IMR-90 (cell line): ENCODE data around the gene KLHL41. TPM values are rescaled to one million over a fixed set of nuclear protein-coding genes. Genes with fewer than 3 reads are reported as not detected.

Experiments
- ATAC-seq: fragments of 200-7000 bp; cut with Tn5 transposase; 2 replicates; pipeline ENCODE4 v1.9.1; 2020; ENCODE audit warnings: low read depth, mild to moderate bottlenecking, moderate library complexity
- BruUV-seq: library from RNA; stranded (reverse); fragments of 400-500 nt; replicated peaks from 2 replicates; lab custom pipeline; 2021; lab: Mats Ljungman, UMichigan
- CTCF ChIA-PET: fragments of 300-600 bp; formaldehyde crosslinking; extraction: SDS; loops from one replicate; lab custom pipeline; 2021; ENCODE audit warnings: antibody characterized with exemption; lab: Yijun Ruan, JAX
- POLR2A ChIA-PET: fragments of 300-600 bp; sonication (Branson Sonifier 250); formaldehyde crosslinking; loops from one replicate; lab custom pipeline; 2022; ENCODE audit warnings: antibody characterized with exemption; ENCODE audit not compliant: unreplicated experiment; lab: Charles Lee
- DNase-seq: peaks from one replicate; pipeline ENCODE4 v3.0.0; 2013
- H2AFZ ChIP-seq: replicated peaks from 2 replicates; pipeline ENCODE3; 2013; ENCODE audit warnings: low read length, mild to moderate bottlenecking; ENCODE audit not compliant: poor library complexity
- H2AK5ac ChIP-seq: 2 replicates; pipeline ENCODE4 v1.6.1; 2013; ENCODE audit warnings: low read depth, low read length, inconsistent platforms
- H2AK9ac ChIP-seq: replicated peaks from 2 replicates; pipeline ENCODE3; 2013; ENCODE audit warnings: mild to moderate bottlenecking, low read depth, low read length, moderate library complexity; ENCODE audit not compliant: poor library complexity
- H2BK120ac ChIP-seq: 2 replicates; pipeline ENCODE4 v1.6.1; 2013; ENCODE audit warnings: low read depth, low read length, inconsistent platforms
- H2BK15ac ChIP-seq: 3 replicates; pipeline ENCODE4 v1.6.1; 2013; ENCODE audit warnings: low read depth, low read length, inconsistent platforms
- H2BK20ac ChIP-seq: 2 replicates; pipeline ENCODE4 v1.6.1; 2013; ENCODE audit warnings: low read depth, mild to moderate bottlenecking, inconsistent platforms, low read length, moderate library complexity
- H2BK5ac ChIP-seq: 2 replicates; pipeline ENCODE4 v1.6.1; 2013; ENCODE audit warnings: mild to moderate bottlenecking, low read depth, low read length, inconsistent platforms; ENCODE audit not compliant: poor library complexity, severe bottlenecking
- H3K14ac ChIP-seq: replicated peaks from 2 replicates; pipeline ENCODE4 v1.6.1; 2013; ENCODE audit warnings: low read depth, low read length, inconsistent platforms
- H3K18ac ChIP-seq: 2 replicates; pipeline ENCODE4 v1.6.1; 2013; ENCODE audit warnings: low read depth, low read length, control low read depth
- H3K23ac ChIP-seq: 2 replicates; pipeline ENCODE4 v1.6.1; 2013; ENCODE audit warnings: low read depth, low read length, inconsistent platforms
- H3K27ac ChIP-seq: 2 replicates; pipeline ENCODE4 v1.5.1; 2013; ENCODE audit warnings: mild to moderate bottlenecking, control low read depth, low read length; ENCODE audit not compliant: insufficient read depth
- H3K27me3 ChIP-seq: 2 replicates; pipeline ENCODE4 v1.6.1; 2013; ENCODE audit warnings: low read length; ENCODE audit not compliant: control insufficient read depth, insufficient read depth
- H3K36me3 ChIP-seq: 2 replicates; pipeline ENCODE4 v1.6.1; 2013; ENCODE audit warnings: low read length, mixed read lengths; ENCODE audit not compliant: control insufficient read depth, insufficient read depth
- H3K4ac ChIP-seq: 2 replicates; pipeline ENCODE4 v1.6.1; 2013; ENCODE audit warnings: low read depth, low read length, inconsistent platforms
- H3K4me1 ChIP-seq: 2 replicates; pipeline ENCODE4 v1.6.1; 2013; ENCODE audit warnings: low read length, mixed read lengths; ENCODE audit not compliant: control insufficient read depth, insufficient read depth
- H3K4me2 ChIP-seq: 2 replicates; pipeline ENCODE4 v1.6.1; 2013; ENCODE audit warnings: low read depth, mild to moderate bottlenecking, control low read depth, low read length, moderate library complexity
- H3K4me3 ChIP-seq: 2 replicates; pipeline ENCODE4 v1.5.1; 2013; ENCODE audit warnings: low read depth, mild to moderate bottlenecking, control low read depth, low read length, moderate library complexity; ENCODE audit not compliant: insufficient read depth
- H3K56ac ChIP-seq: 2 replicates; pipeline ENCODE4 v1.6.1; 2013; ENCODE audit warnings: low read length, inconsistent platforms; ENCODE audit not compliant: insufficient read depth; ENCODE audit errors: extremely low read depth
- H3K79me1 ChIP-seq, 2 experiments: 2 replicates each; pipeline ENCODE4 v1.6.1; 2013; ENCODE audit warnings: low read length in 2 of 2, inconsistent platforms in 1 of 2, low read depth in 1 of 2
- H3K9ac ChIP-seq: 2 replicates; pipeline ENCODE4 v1.6.1; 2013; ENCODE audit warnings: low read depth, low read length, control low read depth
- H3K9me1 ChIP-seq: 2 replicates; pipeline ENCODE4 v1.6.1; 2013; ENCODE audit warnings: low read length, inconsistent platforms; ENCODE audit not compliant: insufficient read depth
- H3K9me3 ChIP-seq: 2 replicates; pipeline ENCODE4 v1.6.1; 2013; ENCODE audit warnings: low read length; ENCODE audit not compliant: control insufficient read depth, insufficient read depth
- H4K20me1 ChIP-seq: 2 replicates; pipeline ENCODE4 v1.6.1; 2013; ENCODE audit warnings: low read length, inconsistent platforms; ENCODE audit not compliant: insufficient read depth
- H4K5ac ChIP-seq: 2 replicates; pipeline ENCODE4 v1.6.1; 2013; ENCODE audit warnings: mild to moderate bottlenecking, low read depth, low read length, control low read depth
- H4K8ac ChIP-seq, 2 experiments: 2 replicates each; pipeline ENCODE4 v1.6.1; 2013; ENCODE audit warnings: low read depth in 2 of 2, low read length in 2 of 2, control low read depth in 1 of 2, inconsistent platforms in 1 of 2
- H4K91ac ChIP-seq: 2 replicates; pipeline ENCODE4 v1.6.1; 2013; ENCODE audit warnings: low read depth, low read length, inconsistent platforms; ENCODE audit not compliant: insufficient read depth
- CEBPB ChIP-seq: IDR thresholded peaks from 2 replicates; pipeline ENCODE4 v1.6.1; 2012; ENCODE audit warnings: low read depth, low read length, improper control_type of control experiment
- CHD1 ChIP-seq: IDR thresholded peaks from 2 replicates; pipeline ENCODE4 v1.6.1; 2012; ENCODE audit warnings: low read depth, low read length, improper control_type of control experiment
- MAFK ChIP-seq: IDR thresholded peaks from 2 replicates; pipeline ENCODE4 v1.6.1; 2012; ENCODE audit warnings: low read depth, low read length, improper control_type of control experiment
- MAZ ChIP-seq: IDR thresholded peaks from 2 replicates; pipeline ENCODE4 v1.6.1; 2012; ENCODE audit warnings: low read depth, mild to moderate bottlenecking, low read length, improper control_type of control experiment, moderate library complexity, borderline replicate concordance
- NFE2L2 ChIP-seq: fragments of 150-350 bp; IDR thresholded peaks from 2 replicates; pipeline ENCODE4 v1.6.1; 2016; ENCODE audit warnings: low read depth, mild to moderate bottlenecking, low read length
- RFX5 ChIP-seq: IDR thresholded peaks from 2 replicates; pipeline ENCODE4 v1.8.0; 2012; ENCODE audit warnings: low read depth, mild to moderate bottlenecking, low read length, moderate library complexity
- WGBS, 2 experiments: methylation state at CpG; one replicate each; pipeline versions ENCODE4 v1.1.5 to v1.1.7; 2013; ENCODE audit warnings: missing lambda C conversion rate in 2 of 2; ENCODE audit not compliant: insufficient read length in 1 of 2; ENCODE audit errors: extremely low coverage in 2 of 2; 5-methylcytosine and 5-hydroxymethylcytosine counted together
- dilution Hi-C: fragments of 300-500 bp; cut with HindIII; formaldehyde crosslinking; loops from one replicate; pipeline ENCODE4 v1.14.3; 2018; ENCODE audit warnings: low sequenced_read_pairs; ENCODE audit not compliant: unreplicated experiment
- in situ Hi-C: fragments of 300-500 bp; cut with MboI; formaldehyde crosslinking; loops from 3 replicates; pipeline ENCODE4 v1.14.3; 2019; ENCODE audit warnings: low sequenced_read_pairs, inconsistent platforms, mixed read lengths
- intact Hi-C: fragments of 100-400 bp; cut with micrococcal nuclease; formaldehyde crosslinking; loops from 2 replicates; pipeline ENCODE4 v1.10.0; 2022
- polyA plus RNA-seq, 3 experiments: library from polyadenylated mRNA; depleted of rRNA; stranded (reverse); fragments of >200 nt; gene quantifications; 2 replicates each; pipeline ENCODE4 v1.2.3, GENCODE V29; 2012; ENCODE audit warnings: low replicate concordance in 1 of 3
- total RNA-seq: library from RNA; depleted of rRNA; stranded (reverse); fragments of >200 nt; gene quantifications from 2 replicates; pipeline ENCODE4 v1.2.3, GENCODE V29; 2012
- TF ChIP-seq, protein P1 (sequence below): conservative IDR thresholded peaks from 2 replicates; pipeline ENCODE4 v1.5.1; 2012; ENCODE audit warnings: mild to moderate bottlenecking, low read depth, low read length, improper control_type of control experiment

Gene KLHL41
- total and polyA plus RNA-seq, 2 of the 4 experiments (the other 2 are of a cell fraction) = 0.10 to 0.18 TPM

DNA sequence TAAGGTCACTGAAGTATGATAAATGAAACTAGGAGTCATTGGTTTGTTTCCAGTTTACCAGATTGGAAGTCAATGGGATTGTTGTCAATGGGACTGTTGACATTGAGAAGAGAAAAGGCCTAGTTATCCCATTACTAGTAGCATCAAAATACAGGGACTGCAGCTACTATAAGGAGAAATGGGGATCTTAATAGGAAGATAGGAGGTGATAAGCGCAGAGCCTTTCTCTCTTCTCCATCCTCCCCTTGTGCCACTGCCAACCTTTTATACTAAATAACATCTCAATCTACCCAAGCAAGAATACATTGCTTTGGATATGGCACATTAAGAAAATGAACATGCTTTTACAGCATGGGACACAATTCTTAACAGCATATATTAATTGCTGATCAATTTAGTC lies 40.7 kb upstream of the KLHL41 start:
- H4K20me1 ChIP-seq = no peaks in the 10 kb centered on the region
- no peak overlapping the region for H3K27ac ChIP-seq
- DNase-seq (no peak), ATAC-seq (no peak)
- no peak overlapping the region for H2BK120ac ChIP-seq
- H4K5ac ChIP-seq = no peak overlapping the region
- H3K4me3 ChIP-seq = no peak overlapping the region
- H3K9me1 ChIP-seq = peaks cover 4% of the 10 kb centered on the region; the same call in 1 of the 2 replicates
- intact Hi-C loops (no loop called here), in situ Hi-C loops (no loop called here), dilution Hi-C loops (no loop called here)
- H3K9ac ChIP-seq = no peak overlapping the region
- ChIA-PET CTCF (no interaction called here), POLR2A (no interaction called here)
- BruUV-seq = no TSS peak
- H2BK5ac ChIP-seq = no peak overlapping the region
- H3K27me3 ChIP-seq = no peaks in the 10 kb centered on the region
- H2AK9ac ChIP-seq = no peak overlapping the region
- no peak overlapping the region for H3K23ac ChIP-seq
- no peak overlapping the region for H3K56ac ChIP-seq
- WGBS, 2 experiments = no CpG with 5 or more reads among the region's 1 CpG
- no peak overlapping the region for H2AFZ ChIP-seq
- H2BK20ac ChIP-seq = no peak overlapping the region
- no peak overlapping the region for H4K91ac ChIP-seq
- no peak overlapping the region for H3K4ac ChIP-seq
- no peaks in the 10 kb centered on the region for H3K9me3 ChIP-seq
- no peak overlapping the region for H2AK5ac ChIP-seq
- no peak overlapping the region for H3K4me2 ChIP-seq
- H3K79me1 ChIP-seq = no peaks in the 10 kb centered on the region
- H3K18ac ChIP-seq = no peak overlapping the region
- no peak overlapping the region for H3K14ac ChIP-seq
- no peaks in the 10 kb centered on the region for H3K36me3 ChIP-seq
- H2BK15ac ChIP-seq = no peak overlapping the region
- H3K4me1 ChIP-seq = peaks cover 4% of the 10 kb centered on the region
- no peak for TF ChIP-seq MAZ
- no peak for TF ChIP-seq RFX5
- TF ChIP-seq NFE2L2 = no peak
- TF ChIP-seq CHD1 = no peak
- no peak for TF ChIP-seq MAFK
- no peak for TF ChIP-seq CEBPB
- TF ChIP-seq, protein P1, sequence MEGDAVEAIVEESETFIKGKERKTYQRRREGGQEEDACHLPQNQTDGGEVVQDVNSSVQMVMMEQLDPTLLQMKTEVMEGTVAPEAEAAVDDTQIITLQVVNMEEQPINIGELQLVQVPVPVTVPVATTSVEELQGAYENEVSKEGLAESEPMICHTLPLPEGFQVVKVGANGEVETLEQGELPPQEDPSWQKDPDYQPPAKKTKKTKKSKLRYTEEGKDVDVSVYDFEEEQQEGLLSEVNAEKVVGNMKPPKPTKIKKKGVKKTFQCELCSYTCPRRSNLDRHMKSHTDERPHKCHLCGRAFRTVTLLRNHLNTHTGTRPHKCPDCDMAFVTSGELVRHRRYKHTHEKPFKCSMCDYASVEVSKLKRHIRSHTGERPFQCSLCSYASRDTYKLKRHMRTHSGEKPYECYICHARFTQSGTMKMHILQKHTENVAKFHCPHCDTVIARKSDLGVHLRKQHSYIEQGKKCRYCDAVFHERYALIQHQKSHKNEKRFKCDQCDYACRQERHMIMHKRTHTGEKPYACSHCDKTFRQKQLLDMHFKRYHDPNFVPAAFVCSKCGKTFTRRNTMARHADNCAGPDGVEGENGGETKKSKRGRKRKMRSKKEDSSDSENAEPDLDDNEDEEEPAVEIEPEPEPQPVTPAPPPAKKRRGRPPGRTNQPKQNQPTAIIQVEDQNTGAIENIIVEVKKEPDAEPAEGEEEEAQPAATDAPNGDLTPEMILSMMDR = no peak
- no peak overlapping the region for H4K8ac ChIP-seq
